K562 (cell line): ENCODE results near the gene IFITM2.

Experiments used
- CHAMP1 ChIP-seq: fragments of 450-650 bp; IDR thresholded peaks from 2 replicates; pipeline ENCODE4 v1.6.1; 2016; ENCODE audit warnings: mild to moderate bottlenecking
- CTCF ChIP-seq, 3 experiments: IDR thresholded peaks in 2 of 3; conservative IDR thresholded peaks in 1 of 3; 2 replicates each; pipeline ENCODE4 v1.5.1; 2011 to 2012; ENCODE audit warnings: low read length in 3 of 3, mild to moderate bottlenecking in 3 of 3, control low read depth in 2 of 3, improper control_type of control experiment in 1 of 3, inconsistent platforms in 1 of 3, low read depth in 1 of 3, mixed read lengths in 1 of 3, moderate library complexity in 1 of 3; ENCODE audit not compliant: insufficient read depth in 2 of 3
- ID3 ChIP-seq, 2 experiments: fragments of 250-450 bp in 1 of 2; fragments of 450-650 bp in 1 of 2; sonication (Bioruptor Pico) in 1 of 2; IDR thresholded peaks; 2 replicates each; pipeline versions ENCODE4 v1.6.1 to v1.8.0; 2016 to 2021; ENCODE audit warnings: mild to moderate bottlenecking in 2 of 2, moderate library complexity in 2 of 2, missing compliant biosample characterization in 1 of 2, missing genetic modification characterization in 1 of 2
- POLR2A ChIP-seq: fragments of 450-650 bp; conservative IDR thresholded peaks from 2 replicates; pipeline ENCODE4 v1.6.1; 2016

GRCh38 chr11:326592-326841 is 18.9 kb downstream of the IFITM2 start:
- TF ChIP-seq ID3 (CRISPR knock-in tag; IDR thresholded peaks at IDR 0.05), result no peak
- no peak for TF ChIP-seq ID3 (tag; IDR thresholded peaks at IDR 0.05)
- TF ChIP-seq CTCF (IDR thresholded peaks at IDR 0.05 in 2 of 3, conservative IDR thresholded peaks at IDR 0.05 in 1 of 3; ENCODE audit: insufficient read depth in 2 of 3, low read depth in 1 of 3, low read length in 3 of 3), result no peak
- TF ChIP-seq CHAMP1, result no peak
- no peak for TF ChIP-seq POLR2A
